ENCODE measurements around the gene CYP1B1.
"Not testable (repeated sequence)": the region's sequence is repeated elsewhere in the genome, so short reads cannot be mapped to it uniquely, and the experiment has no call there.

The CYP1B1 gene

GRCh38 chr2:38032946-38033345 lies 43.0 kb downstream of the CYP1B1 start:
- no peak for DNase-seq

- no peak for DNase-seq
These were observed 45.2 kb downstream of the CYP1B1 start for GRCh38 chr2:38030635-38031355.

DNA sequence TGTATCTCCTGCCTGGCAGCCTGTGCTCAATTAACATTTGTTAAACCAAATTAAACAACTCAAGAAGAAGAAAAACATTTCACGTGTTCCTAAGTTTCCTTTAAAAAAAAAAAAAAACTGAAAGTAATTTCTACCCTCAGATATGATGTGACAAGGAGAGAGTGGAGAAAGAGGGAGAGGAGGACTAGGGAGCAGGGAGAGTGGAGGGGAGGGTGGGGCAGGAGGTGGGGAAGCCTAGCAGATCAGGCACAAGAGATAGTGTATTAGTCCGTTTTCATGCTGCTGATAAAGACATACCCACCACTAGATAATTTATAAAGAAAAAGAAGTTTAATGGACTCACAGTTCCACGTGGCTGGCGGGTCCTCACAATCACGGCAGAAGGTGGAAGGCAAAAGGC lies 46.4 kb downstream of the CYP1B1 start:
- no peak for DNase-seq

- no peak for DNase-seq
These were observed 47.1 kb downstream of the CYP1B1 start for GRCh38 chr2:38028829-38029228.

DNA sequence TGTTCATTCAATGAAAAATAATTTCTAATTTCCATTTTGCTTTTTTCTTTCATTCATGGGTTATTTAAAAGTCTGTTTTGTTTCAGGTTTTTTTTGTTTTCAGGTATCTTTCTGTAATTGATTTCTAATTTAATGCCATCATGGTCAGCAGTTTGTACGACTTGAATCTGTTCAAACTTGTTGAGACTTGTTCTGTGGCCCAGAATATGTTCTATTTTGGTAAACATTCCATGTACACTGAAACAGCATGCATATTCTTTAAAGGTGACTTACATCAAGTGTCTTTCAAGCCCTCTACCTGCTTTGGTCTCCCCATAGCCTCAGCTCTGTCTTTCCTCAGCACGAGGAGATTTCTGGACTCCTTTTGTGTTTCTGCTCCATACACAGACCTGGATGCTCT lies 49.1 kb downstream of the CYP1B1 start:
- DNase-seq: no peak

DNA sequence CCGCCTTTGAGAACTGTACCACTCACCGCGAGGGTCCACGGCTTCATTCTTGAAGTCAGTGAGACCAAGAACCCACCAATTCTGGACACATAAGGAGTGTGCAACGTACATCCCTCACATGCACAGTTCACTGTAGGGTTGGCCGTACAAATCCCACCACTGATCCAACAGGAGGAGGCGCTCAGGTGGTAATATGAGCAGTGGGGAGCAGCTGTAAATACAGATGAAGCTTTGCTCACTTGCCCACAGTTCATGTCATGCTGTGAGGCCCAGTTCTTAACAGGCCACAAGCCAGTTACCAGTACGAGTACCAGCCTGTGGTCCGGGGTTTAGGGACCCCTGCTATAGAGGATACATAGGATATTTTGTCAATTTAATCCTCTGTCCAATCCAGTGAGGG lies 54.4 kb downstream of the CYP1B1 start:
- no peak for DNase-seq

- not testable (repeated sequence) for DNase-seq
These were observed 55.4 kb downstream of the CYP1B1 start for GRCh38 chr2:38020359-38021069.

GRCh38 chr2:38017836-38018235 lies 58.1 kb downstream of the CYP1B1 start:
- DNase-seq: no peak

Measured in NCI-H1105 (cell line).